Activated T-helper 1 cell treated with anti-CD3 and anti-CD28 coated beads, Interleukin-12 subunit alpha, Interleukin-12 subunit beta, Interleukin-2, Interleukin-4 antibody, amounts not matched to agents 30 ng/mL and 10 ng/mL and 1 ng/mL, durations not matched to agents 14 hours and 24 hours and 36 hours (primary cell): Measurements from ENCODE around the gene ESCO1. TPM values are rescaled to one million over a fixed set of nuclear protein-coding genes. Genes with fewer than 3 reads are reported as not detected.
"Not testable (repeated sequence)": the region's sequence is repeated elsewhere in the genome, so short reads cannot be mapped to it uniquely, and the experiment has no call there.

Experiments used
- DNase-seq: peaks from one replicate; pipeline ENCODE4 v3.0.0; 2021; ENCODE audit warnings: low spot score
- H3K27ac Mint-ChIP-seq: one replicate; pipeline ENCODE4 v1.8.0; 2021; ENCODE audit warnings: mild to moderate bottlenecking, mixed read lengths
- H3K27me3 Mint-ChIP-seq: one replicate; pipeline ENCODE4 v1.8.0; 2022; ENCODE audit warnings: mild to moderate bottlenecking, moderate library complexity, mixed read lengths; ENCODE audit not compliant: insufficient read depth
- H3K36me3 Mint-ChIP-seq: one replicate; pipeline ENCODE4 v1.8.0; 2021; ENCODE audit warnings: low read depth, mixed read lengths
- H3K4me1 Mint-ChIP-seq: one replicate; pipeline ENCODE4 v1.8.0; 2021; ENCODE audit warnings: low read depth, mixed read lengths
- H3K4me3 Mint-ChIP-seq: one replicate; pipeline ENCODE4 v1.8.0; 2021; ENCODE audit warnings: mild to moderate bottlenecking, moderate library complexity, mixed read lengths
- H3K9me3 Mint-ChIP-seq: one replicate; pipeline ENCODE4 v1.8.0; 2021; ENCODE audit warnings: mixed read lengths
- intact Hi-C: fragments of 100-400 bp; cut with micrococcal nuclease; formaldehyde crosslinking; loops from one replicate; pipeline ENCODE4 v1.15.1; 2024
- total RNA-seq: library from RNA; stranded (reverse); gene quantifications from 2 replicates; pipeline ENCODE4 v1.2.3, GENCODE V29; 2022

ESCO1 gene
- total RNA-seq, 1 donor from 2014 or later = 21.5 TPM

DNA sequence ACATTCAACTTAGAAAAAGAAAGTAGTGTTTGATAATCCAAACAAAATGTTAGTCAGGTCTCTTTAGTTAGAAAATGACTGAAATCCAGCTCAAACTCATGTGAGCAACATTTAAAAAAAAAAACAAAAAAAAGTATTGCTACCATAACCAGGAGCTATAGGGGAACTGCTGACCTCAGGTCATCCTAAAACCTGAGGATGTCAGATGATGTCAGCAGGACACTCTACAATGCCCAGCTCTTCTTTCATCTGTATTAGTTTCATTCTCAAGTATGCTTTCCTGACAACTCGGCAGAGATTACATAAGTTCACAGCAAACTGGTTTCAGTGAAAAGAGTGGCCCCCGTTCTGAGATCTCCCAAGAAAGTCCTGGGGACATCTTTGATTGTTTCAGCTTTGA is 4.2 kb upstream of the ESCO1 start:
- Mint-ChIP-seq H3K27me3 (no peaks in the 10 kb centered on the region), H3K36me3 (no peaks in the 10 kb centered on the region), H3K27ac (no peak overlapping the region), H3K4me3 (no peak overlapping the region), H3K9me3 (no peaks in the 10 kb centered on the region), H3K4me1 (peaks cover 7% of the 10 kb centered on the region)
- intact Hi-C loops = loop anchor here (5.0 to 10.0 kb wide), 2 partner anchors 250 to 1328 kb away; partner anchors contain the start of gene RBBP8
- no peak for DNase-seq

DNA sequence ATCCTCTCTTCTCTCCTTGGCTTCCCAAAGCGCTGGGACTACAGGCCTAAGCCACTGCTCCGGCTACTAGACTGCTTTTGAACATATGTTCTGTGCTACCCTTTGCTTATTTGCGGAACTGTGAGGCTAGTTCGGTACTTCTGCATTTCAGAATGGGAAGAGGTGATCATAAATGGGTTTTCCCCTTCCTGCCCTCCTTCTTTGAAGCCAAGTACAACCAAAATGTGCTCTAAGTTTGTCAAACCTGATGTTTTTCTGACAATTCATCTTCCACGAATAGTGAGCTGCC is 1.7 kb upstream of the ESCO1 start:
- Mint-ChIP-seq H3K4me1 (peaks cover 20% of the 10 kb centered on the region), H3K9me3 (no peaks in the 10 kb centered on the region), H3K27me3 (no peaks in the 10 kb centered on the region), H3K36me3 (no peaks in the 10 kb centered on the region), H3K4me3 (peak overlapping the region; percentile 37), H3K27ac (peak overlapping the region; percentile 48)
- intact Hi-C loops = loop anchor here (5.0 to 10.0 kb wide), 2 partner anchors 253 to 1330 kb away; partner anchors contain the start of gene RBBP8
- no peak for DNase-seq

DNA sequence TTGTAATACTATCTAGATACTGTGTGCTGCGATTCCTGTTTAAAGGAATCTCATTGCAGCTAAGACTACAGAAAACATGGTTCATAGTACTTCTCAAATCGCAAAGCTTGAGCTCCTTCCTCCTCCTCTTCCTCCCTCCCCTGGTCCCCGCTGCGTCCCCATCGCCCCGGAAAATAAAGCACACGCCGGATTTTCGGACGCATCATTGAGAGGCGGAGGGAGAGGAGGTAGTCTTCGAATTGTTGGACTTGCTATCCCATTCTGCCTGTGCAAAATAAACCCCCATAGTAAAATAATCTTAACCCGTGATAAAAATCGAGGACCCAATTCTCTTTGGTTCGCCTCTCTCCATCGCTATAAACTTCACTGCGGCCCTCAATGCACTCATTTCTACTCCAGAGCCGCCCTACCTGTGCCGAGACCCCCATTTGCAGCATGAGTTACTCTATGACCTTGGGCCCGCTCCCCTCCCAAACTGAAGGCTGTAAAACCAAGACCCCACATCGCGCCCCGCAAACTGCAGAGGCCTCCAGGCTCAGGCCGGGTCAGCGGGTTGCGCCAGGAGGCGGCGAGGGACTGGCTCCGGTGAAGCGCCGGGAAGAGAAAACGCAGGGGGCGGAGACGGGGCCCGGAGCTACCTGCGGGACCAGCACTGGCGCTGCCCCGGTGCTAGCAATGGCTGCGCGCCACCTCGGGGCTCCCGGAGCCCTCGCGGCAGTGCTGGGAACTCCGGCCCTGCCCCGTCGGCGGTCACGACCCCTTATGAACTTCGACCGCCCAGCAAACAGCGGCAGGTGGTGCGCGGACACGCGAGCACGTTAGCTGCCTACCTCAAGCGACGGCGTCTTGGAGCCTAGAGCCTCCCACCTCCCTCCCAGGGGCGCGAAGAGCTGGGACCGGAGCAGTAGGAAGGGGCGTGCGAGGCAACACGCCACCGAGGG is 649 bp downstream of the ESCO1 start:
- Mint-ChIP-seq H3K9me3 (no peaks in the 10 kb centered on the region), H3K27me3 (no peaks in the 10 kb centered on the region), H3K4me3 (peak overlapping the region; percentile 94), H3K36me3 (no peaks in the 10 kb centered on the region), H3K27ac (peak overlapping the region; percentile 99), H3K4me1 (peaks cover 17% of the 10 kb centered on the region)
- DNase-seq = peak; percentile 10
- intact Hi-C loops = loop anchor here (1.0 to 10.0 kb wide), 8 partner anchors 12 to 1332 kb away; partner anchors contain the start of genes ABHD3, MIB1, RBBP8 and ROCK1

GRCh38 chr18:21598726-21599584 is 1.5 kb downstream of the ESCO1 start:
- intact Hi-C loops = no loop called here

DNA sequence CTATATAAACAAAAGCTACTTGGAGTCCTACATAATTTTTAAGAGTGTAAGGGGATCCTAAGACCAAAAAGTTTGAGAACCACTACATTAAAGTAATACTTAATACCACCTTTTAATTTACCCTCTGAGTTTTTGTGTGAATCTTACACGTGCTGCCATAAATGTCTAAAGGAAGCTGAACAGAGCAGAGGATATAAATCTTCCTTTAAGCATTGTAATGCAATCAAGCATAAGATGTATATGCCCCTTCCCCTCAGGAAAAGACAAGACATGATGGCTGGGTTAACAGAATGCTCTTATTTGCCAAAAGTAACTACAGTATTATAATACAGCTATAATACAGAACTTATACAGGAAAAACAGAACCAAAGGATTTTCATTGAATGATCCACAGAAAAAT is 2.9 kb downstream of the ESCO1 start:
- peaks cover 9% of the 10 kb centered on the region for H3K36me3 Mint-ChIP-seq
- DNase-seq = no peak
- H3K4me3 Mint-ChIP-seq = peak overlapping the region; percentile 2
- intact Hi-C loops = no loop called here
- peaks cover 23% of the 10 kb centered on the region for H3K4me1 Mint-ChIP-seq
- no peaks in the 10 kb centered on the region for H3K27me3 Mint-ChIP-seq
- H3K9me3 Mint-ChIP-seq = no peaks in the 10 kb centered on the region
- H3K27ac Mint-ChIP-seq = no peak overlapping the region

More at GRCh38 chr18:21598726-21599584, 1.5 kb downstream of the ESCO1 start:
- H3K27ac Mint-ChIP-seq = peak overlapping the region; percentile 99
- DNase-seq = no peak
- peaks cover 4% of the 10 kb centered on the region for H3K36me3 Mint-ChIP-seq
- H3K27me3 Mint-ChIP-seq = no peaks in the 10 kb centered on the region
- peaks cover 17% of the 10 kb centered on the region for H3K4me1 Mint-ChIP-seq
- H3K4me3 Mint-ChIP-seq = peak overlapping the region; percentile 94
- H3K9me3 Mint-ChIP-seq = no peaks in the 10 kb centered on the region

DNA sequence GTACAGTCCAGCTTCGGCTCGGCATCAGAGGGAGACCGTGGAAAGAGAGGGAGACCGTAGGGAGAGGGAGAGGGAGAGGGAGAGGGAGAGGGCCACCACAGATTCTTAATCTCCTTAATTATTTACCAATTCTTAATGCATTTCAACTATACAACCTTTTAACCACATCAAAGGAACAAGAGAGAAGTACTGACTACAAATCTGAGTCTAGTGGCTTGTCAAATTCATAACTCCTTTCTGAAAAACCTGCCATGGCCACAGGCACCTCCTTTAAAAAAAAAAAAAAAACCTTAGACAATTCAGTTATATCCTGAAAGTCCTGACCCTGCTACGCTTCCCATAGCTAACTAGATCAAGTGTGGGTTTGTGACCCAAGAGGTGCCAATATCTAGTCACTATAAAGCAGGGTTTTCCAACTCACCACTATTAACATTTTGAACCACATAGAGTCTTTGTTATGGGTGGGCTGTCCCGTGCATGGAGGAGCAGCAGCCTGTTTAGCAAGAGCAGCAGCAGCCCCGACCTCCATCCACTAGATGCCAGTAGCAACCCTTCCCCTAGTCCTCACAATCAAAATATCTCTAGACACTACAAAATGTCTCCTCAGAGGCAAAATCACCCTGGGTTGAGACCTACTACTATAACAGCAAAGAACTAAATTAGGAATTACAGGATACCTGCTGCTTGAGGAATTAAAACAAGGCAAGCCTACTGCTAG is 6.8 kb downstream of the ESCO1 start:
- H3K27ac Mint-ChIP-seq = peak overlapping the region; percentile 13

DNA sequence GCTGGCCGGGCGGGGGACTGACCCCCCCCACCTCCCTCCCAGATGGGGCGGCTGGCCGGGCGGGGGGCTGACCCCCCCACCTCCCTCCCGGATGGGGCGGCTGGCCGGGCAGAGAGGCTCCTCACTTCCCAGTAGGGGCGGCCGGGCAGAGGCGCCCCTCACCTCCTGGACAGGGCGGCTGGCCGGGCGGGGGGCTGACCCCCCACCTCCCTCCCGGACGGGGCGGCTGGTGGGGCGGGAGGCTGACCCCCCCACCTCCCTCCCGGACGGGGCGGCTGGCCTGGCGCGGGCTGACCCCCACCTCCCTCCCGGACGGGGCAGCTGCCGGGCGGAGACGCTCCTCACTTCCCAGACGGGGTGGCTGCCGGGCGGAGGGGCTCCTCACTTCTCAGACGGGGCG is 8.1 kb downstream of the ESCO1 start:
- DNase-seq, H3K9me3 Mint-ChIP-seq, H3K27me3 Mint-ChIP-seq, intact Hi-C loops, H3K27ac Mint-ChIP-seq, H3K4me3 Mint-ChIP-seq: not testable (repeated sequence)
- H3K4me1 Mint-ChIP-seq = peaks cover 11% of the 10 kb centered on the region
- peaks cover 16% of the 10 kb centered on the region for H3K36me3 Mint-ChIP-seq

More for the DNA sequence above, 6.8 kb downstream of the ESCO1 start:
- intact Hi-C loops = no loop called here
- Mint-ChIP-seq H3K4me3 (no peak overlapping the region), H3K9me3 (no peaks in the 10 kb centered on the region), H3K4me1 (peaks cover 17% of the 10 kb centered on the region), H3K36me3 (peaks cover 16% of the 10 kb centered on the region), H3K27me3 (no peaks in the 10 kb centered on the region)
- no peak for DNase-seq

DNA sequence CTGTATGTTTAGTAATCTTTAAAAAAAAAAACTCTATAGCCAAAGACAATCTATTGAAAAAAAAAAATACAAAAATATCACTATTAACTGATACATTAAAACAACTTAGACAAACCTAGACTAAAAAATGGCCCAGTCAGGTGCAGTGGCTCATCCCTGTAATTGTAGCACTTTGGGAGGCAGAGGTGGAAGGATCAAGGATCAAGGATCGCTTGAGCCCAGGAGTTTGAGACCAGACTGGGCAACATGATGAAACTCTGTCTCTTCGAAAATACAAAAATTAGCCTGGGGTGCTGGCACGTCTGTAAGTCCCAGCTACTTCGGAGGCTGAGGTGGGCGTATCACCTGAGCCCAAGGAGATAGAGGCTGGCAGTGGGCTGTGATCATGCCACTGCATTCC is 16.1 kb downstream of the ESCO1 start:
- Mint-ChIP-seq H3K4me3 (no peak overlapping the region), H3K36me3 (peaks cover 14% of the 10 kb centered on the region), H3K27ac (no peak overlapping the region), H3K9me3 (no peaks in the 10 kb centered on the region), H3K4me1 (peaks cover 4% of the 10 kb centered on the region), H3K27me3 (no peaks in the 10 kb centered on the region)
- intact Hi-C loops = no loop called here
- no peak for DNase-seq

DNA sequence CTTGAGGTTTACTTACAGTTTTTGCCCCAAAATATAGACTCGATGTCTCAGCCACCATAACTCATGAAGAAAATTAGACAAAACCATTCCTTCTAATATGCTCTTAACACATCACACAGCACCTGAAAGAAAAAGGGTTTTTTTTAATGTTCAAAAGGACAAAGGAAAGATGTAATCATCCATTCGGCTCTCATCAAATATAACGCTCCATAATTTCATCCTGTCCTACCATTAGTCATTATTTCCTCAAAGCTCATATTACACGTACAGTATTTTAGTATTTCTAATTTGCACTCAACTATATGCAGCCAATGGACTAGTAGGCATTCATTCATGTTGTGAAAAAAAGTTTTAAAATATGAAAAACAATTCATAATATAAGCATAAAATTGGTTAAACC is 24.8 kb downstream of the ESCO1 start:
- Mint-ChIP-seq H3K27me3 (no peaks in the 10 kb centered on the region), H3K4me3 (no peak overlapping the region), H3K9me3 (no peaks in the 10 kb centered on the region), H3K36me3 (peaks cover 41% of the 10 kb centered on the region), H3K4me1 (no peaks in the 10 kb centered on the region), H3K27ac (no peak overlapping the region)
- intact Hi-C loops = no loop called here
- no peak for DNase-seq

DNA sequence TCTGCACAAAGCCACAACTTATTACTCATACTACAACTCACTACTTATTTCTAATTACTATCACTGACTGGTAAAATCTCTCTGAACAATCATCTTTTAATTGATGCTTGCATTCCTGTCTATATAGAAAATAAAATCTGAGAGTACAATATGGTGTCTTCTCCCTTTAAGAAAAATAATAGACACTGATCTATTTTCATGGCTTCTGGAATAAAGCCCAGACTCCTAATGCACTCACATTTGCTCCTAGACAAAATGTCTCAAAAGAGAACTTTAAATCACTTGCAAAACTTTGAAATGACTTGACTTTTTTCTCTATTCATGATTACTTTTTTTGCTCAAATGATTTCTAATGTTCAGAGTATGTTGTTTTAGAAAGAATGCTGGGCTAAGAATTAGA is 28.7 kb downstream of the ESCO1 start:
- H3K36me3 Mint-ChIP-seq = peaks cover 38% of the 10 kb centered on the region
- no peaks in the 10 kb centered on the region for H3K27me3 Mint-ChIP-seq
- H3K9me3 Mint-ChIP-seq = no peaks in the 10 kb centered on the region
- H3K4me3 Mint-ChIP-seq = no peak overlapping the region
- H3K27ac Mint-ChIP-seq = no peak overlapping the region
- intact Hi-C loops = no loop called here
- DNase-seq = no peak
- H3K4me1 Mint-ChIP-seq = no peaks in the 10 kb centered on the region

DNA sequence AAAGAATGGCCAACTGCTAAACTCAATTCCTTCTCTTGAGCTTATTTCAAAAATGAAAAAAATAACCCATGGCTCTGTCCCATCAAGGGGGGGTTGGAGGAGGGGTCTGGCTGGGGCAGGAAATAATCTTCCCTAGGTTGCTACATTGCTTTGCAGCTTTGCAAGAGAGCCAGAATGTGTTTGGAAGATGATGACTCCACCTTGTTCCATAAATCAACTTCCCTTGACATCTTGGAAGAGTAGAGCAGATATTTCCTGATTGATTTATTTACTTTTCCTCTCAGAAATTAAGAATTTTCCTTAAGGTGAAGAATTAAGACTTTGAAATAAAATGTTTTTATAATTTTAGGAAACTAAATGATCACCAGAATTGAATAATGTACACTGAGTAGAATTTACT is 41.3 kb downstream of the ESCO1 start:
- H3K4me1 Mint-ChIP-seq = no peaks in the 10 kb centered on the region
- H3K9me3 Mint-ChIP-seq = no peaks in the 10 kb centered on the region
- no peak overlapping the region for H3K4me3 Mint-ChIP-seq
- no peaks in the 10 kb centered on the region for H3K27me3 Mint-ChIP-seq
- DNase-seq = no peak
- H3K36me3 Mint-ChIP-seq = peaks cover 28% of the 10 kb centered on the region
- H3K27ac Mint-ChIP-seq = no peak overlapping the region
- intact Hi-C loops = no loop called here

- no peaks in the 10 kb centered on the region for H3K9me3 Mint-ChIP-seq
- peaks cover 25% of the 10 kb centered on the region for H3K36me3 Mint-ChIP-seq
- H3K27ac Mint-ChIP-seq = no peak overlapping the region
- DNase-seq = no peak
- intact Hi-C loops = no loop called here
- H3K4me3 Mint-ChIP-seq = no peak overlapping the region
- no peaks in the 10 kb centered on the region for H3K4me1 Mint-ChIP-seq
- no peaks in the 10 kb centered on the region for H3K27me3 Mint-ChIP-seq
Observed at GRCh38 chr18:21557607-21558253, 42.8 kb downstream of the ESCO1 start.
